Activated T-cell treated with anti-CD3 and anti-CD28 coated beads for 48 hours (primary cell): ENCODE measurements around the gene STK33.

Source experiments
- DNase-seq: peaks from one replicate; pipeline ENCODE4 v3.0.0-alpha.2; 2020; ENCODE audit warnings: low read depth

STK33 gene

GRCh38 chr11:8356216-8356615 lies 237.8 kb downstream of the STK33 start:
- DNase-seq, result no peak

DNA sequence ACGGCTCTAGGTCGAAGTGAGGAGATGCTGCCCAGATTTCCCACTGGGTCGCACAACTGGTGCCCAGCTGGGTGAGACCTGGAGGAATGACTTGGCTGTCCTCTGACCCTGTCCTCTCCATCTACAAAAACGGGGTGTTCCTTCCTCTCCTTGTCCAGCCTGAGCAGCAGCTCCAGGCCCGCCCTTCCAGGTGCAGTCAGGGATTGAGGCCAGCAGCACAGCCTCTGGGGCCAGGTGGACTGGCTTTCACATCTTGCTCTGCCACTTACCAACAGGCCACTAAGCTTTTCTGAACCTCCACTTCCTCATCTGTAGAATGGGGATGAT lies 238.6 kb downstream of the STK33 start:
- no peak for DNase-seq

GRCh38 chr11:8354622-8355415 lies 239.2 kb downstream of the STK33 start:
- no peak for DNase-seq

DNA sequence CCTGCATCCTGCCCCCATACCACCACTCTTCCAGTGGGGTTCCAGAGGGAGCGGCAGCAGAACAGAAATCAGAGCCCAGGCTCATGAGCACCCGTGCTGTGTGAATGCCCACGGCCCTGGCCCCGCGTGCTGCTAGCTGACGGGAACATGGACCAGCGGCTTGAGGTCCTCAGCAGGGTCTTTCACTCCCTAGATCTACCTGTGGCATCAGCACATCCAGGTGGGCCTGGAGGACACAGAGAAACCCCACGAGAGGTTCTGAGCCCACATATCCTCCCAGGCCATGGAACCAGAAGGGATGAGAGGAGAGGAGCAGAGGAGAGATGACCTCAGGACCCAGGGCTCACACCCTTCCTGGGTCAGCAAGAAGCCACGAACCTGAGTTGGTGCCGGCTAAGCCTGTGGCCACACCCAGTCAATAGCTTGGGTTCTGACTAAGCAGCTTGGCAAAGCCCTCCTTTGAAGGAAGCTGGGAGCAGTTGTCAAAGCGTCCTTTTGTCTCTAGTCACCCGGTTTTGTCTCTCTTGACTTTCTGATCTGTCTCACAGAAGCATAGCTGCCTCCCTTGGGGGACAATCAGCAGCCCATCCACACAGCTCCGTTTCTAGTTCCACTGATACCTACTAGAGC lies 241.0 kb downstream of the STK33 start:
- no peak for DNase-seq

DNA sequence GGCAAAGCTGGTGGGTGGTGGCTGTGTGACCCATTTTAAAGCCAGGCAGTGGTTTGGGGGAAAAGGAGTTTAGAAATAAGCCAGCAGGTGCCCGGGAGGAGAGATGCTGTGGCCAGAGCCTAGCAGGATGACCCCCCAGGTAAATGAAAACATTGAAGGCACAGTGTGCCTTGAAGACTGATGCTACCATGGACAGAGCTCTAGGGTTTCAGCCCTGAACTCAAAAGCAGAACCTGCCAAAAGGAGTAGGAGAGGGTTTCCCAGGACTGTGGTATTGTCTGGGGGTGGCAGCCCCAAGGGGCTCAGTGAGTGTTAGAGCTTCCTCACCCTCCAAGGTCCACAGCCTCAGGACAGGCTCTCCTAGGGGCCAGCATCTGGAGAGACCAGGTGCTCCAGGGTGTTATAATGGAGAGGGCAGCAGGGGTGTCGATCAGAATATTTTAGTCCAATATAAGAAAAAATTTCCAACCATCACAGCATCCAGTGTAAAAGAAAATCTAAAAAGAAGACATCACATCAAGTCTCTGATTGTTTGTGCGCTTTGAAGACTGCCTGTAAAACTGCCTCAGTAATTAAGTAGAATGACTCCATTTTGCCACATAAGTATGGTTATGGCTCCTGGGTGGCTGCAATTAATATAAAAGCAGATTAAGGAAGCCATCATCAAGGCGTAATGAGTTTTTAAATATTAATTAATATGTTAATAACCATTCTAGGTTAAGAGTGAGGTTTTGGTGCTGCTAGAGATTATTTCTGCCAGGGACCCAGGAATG lies 241.7 kb downstream of the STK33 start:
- no peak for DNase-seq

- DNase-seq, result no peak
Measured at GRCh38 chr11:8351223-8351622, 242.8 kb downstream of the STK33 start.

- DNase-seq, result no peak
Measured at GRCh38 chr11:8347978-8348377, 246.1 kb downstream of the STK33 start.

GRCh38 chr11:8346157-8346755 lies 247.8 kb downstream of the STK33 start:
- no peak for DNase-seq

DNA sequence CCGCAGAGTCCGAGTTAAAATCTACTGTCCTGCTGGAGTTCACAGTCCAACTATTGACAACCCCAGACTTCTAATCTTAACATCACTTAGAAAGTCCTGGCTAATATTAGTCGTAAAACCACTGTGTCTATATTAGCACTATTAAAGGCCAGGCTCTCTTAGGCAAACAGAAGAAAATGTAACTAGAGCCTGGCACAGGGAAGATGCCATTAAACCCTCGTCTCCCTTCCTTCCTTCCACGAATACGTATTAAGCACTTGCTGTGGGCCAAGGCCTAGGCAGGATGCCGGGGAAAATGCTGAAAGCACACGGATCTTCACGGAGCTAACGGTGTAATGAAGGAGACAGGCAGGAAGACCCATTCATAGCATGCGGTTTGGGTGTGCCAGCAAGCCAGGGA lies 248.8 kb downstream of the STK33 start:
- DNase-seq, result no peak

DNA sequence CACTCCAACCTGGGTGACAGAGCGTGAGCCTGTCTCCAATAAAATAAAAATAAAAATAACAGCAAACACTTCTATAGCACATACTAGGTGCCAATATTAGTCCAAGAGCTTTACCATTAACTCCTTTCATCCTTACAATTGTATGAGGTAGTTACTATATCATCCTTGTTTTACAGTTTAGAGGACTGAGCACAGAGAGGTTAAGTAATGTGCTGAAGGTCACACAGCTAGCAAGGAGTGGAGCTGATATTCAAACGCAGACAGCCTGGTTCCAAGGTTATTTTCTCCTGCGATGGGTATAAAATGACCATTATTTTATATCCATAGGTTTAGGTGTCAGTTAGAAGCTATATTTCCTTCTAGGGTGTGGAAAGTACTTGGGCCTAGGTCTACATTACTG lies 249.7 kb downstream of the STK33 start:
- no peak for DNase-seq

GRCh38 chr11:8342821-8343681 lies 251.0 kb downstream of the STK33 start:
- peak; percentile 17 for DNase-seq

- no peak for DNase-seq
Measured at GRCh38 chr11:8341996-8342395, 252.0 kb downstream of the STK33 start.
